HG02938 (cell line): ENCODE results near the gene SEL1L3.

Experiments
- ATAC-seq: cut with Tn5 transposase; IDR thresholded peaks from one replicate; pipeline ENCODE4 v1.9.1; 2021; ENCODE audit warnings: mild to moderate bottlenecking, moderate library complexity; ENCODE audit not compliant: unreplicated experiment

SEL1L3 gene

GRCh38 chr4:25795566-25796454 is 67.0 kb downstream of the SEL1L3 start:
- ATAC-seq: no peak

- ATAC-seq: no peak
Observed at GRCh38 chr4:25795091-25795490, 67.7 kb downstream of the SEL1L3 start.

GRCh38 chr4:25792876-25793275 is 69.9 kb downstream of the SEL1L3 start:
- no peak for ATAC-seq

- ATAC-seq: no peak
Observed at GRCh38 chr4:25792200-25792791, 70.5 kb downstream of the SEL1L3 start.

- ATAC-seq: no peak
Observed at GRCh38 chr4:25790024-25790423, 72.8 kb downstream of the SEL1L3 start.

- ATAC-seq: no peak
Observed at GRCh38 chr4:25788703-25789238, 74.0 kb downstream of the SEL1L3 start.

GRCh38 chr4:25786497-25787065 is 76.2 kb downstream of the SEL1L3 start:
- ATAC-seq: no peak

- no peak for ATAC-seq
Observed at GRCh38 chr4:25783943-25784342, 78.8 kb downstream of the SEL1L3 start.

GRCh38 chr4:25783126-25783525 is 79.7 kb downstream of the SEL1L3 start:
- ATAC-seq: no peak

GRCh38 chr4:25782482-25782881 is 80.3 kb downstream of the SEL1L3 start:
- no peak for ATAC-seq

GRCh38 chr4:25779021-25779420 is 83.8 kb downstream of the SEL1L3 start:
- ATAC-seq: no peak

GRCh38 chr4:25776795-25777194 is 86.0 kb downstream of the SEL1L3 start:
- ATAC-seq: no peak

- ATAC-seq: no peak
Observed at GRCh38 chr4:25775166-25775565, 87.6 kb downstream of the SEL1L3 start.

- ATAC-seq: no peak
Observed at GRCh38 chr4:25773358-25773757, 89.4 kb downstream of the SEL1L3 start.

GRCh38 chr4:25771672-25772071 is 91.1 kb downstream of the SEL1L3 start:
- ATAC-seq: no peak

- no peak for ATAC-seq
Observed at GRCh38 chr4:25770847-25771246, 91.9 kb downstream of the SEL1L3 start.

- ATAC-seq: no peak
Observed at GRCh38 chr4:25769251-25769650, 93.5 kb downstream of the SEL1L3 start.

- no peak for ATAC-seq
Observed at GRCh38 chr4:25767877-25768725, 94.7 kb downstream of the SEL1L3 start.

GRCh38 chr4:25760518-25761157 is 102.2 kb downstream of the SEL1L3 start:
- no peak for ATAC-seq

- no peak for ATAC-seq
Observed at GRCh38 chr4:25760048-25760447, 102.7 kb downstream of the SEL1L3 start.
